MG63 (cell line): ENCODE results near the gene TJP3. TPM values are rescaled to one million over a fixed set of nuclear protein-coding genes. Genes with fewer than 3 reads are reported as not detected.
"Not testable (repeated sequence)": the region's sequence is repeated elsewhere in the genome, so short reads cannot be mapped to it uniquely, and the experiment has no call there.

Experiments used
- DNase-seq: peaks from one replicate; pipeline ENCODE4 v3.0.0-alpha.2; 2020
- H3K27me3 ChIP-seq: fragments of 250-450 bp; sonication (Bioruptor Pico); 2 replicates; pipeline ENCODE4 v1.5.1; 2020; ENCODE audit warnings: mild to moderate bottlenecking, moderate library complexity
- H3K36me3 ChIP-seq: fragments of 250-450 bp; sonication (Bioruptor Pico); 2 replicates; pipeline ENCODE4 v1.5.1; 2020; ENCODE audit warnings: mild to moderate bottlenecking, moderate library complexity
- H3K4me3 ChIP-seq: fragments of 250-450 bp; sonication (Bioruptor Pico); 2 replicates; pipeline ENCODE4 v1.5.1; 2020; ENCODE audit warnings: mild to moderate bottlenecking, moderate library complexity
- H3K9me3 ChIP-seq: fragments of 250-450 bp; sonication (Bioruptor Pico); 2 replicates; pipeline ENCODE4 v1.5.1; 2020; ENCODE audit warnings: mild to moderate bottlenecking, moderate library complexity
- total RNA-seq: library from RNA; depleted of rRNA; stranded (reverse); fragments of >200 nt; shearing (Covaris generic); gene quantifications from 2 replicates; pipeline ENCODE4 v1.2.3, GENCODE V29; 2014; ENCODE audit warnings: low replicate concordance; rRNA removed

TJP3 gene
- total RNA-seq: not detected in 2 replicates

DNA sequence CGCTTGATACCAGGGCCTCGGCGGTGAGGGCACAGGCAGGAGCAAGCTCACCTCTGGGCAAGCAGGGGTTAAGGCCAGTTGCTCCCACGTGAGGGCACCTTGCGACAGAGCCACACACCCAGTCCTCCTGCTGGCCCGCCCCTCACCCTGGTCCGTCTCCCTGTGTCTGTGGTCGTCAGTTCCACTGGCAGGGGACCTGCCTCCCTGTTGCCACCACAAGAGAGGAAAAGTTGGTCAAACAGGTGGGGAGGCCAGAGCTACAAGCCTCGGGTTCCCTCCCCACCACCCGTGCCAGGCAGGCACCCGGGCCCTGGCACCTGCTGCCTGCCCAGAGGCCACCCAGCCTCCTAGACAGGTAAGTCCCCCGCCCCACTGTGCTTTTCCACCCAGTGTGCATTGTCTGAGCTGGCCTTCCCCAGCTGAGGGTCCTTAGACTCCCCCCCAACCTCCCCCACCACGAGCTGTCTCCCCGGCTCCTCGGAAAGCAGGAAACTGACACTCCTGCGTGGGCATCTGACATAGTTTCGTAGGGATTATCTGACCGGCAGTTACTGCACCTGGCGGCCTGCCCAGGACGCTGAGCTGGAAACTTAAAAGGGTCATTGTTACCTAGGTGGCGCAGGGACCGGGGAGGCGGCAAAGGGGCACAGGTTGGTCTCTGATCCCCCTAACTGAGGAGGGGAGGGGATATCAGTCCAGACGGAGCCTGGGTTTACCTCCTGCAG, at the start of gene TJP3:
TSS of gene TJP3 (plus strand) at position 178 of the 725 bp plus-strand sequence. CDS start 20,049 bp downstream, outside the sequence.
- Histone ChIP-seq H3K27me3 (no peaks in the 10 kb centered on the region), H3K4me3 (no peak within 1 kb of the TSS), H3K36me3 (no peaks in the 10 kb centered on the region), H3K9me3 (no peaks in the 10 kb centered on the region)
- peak; percentile 26 for DNase-seq

- DNase-seq: no peak
- no peaks in the 10 kb centered on the region for H3K36me3 ChIP-seq
- no peaks in the 10 kb centered on the region for H3K27me3 ChIP-seq
- H3K4me3 ChIP-seq: no peak overlapping the region
- H3K9me3 ChIP-seq: no peaks in the 10 kb centered on the region
Observed at GRCh38 chr19:3658870-3659745, 49.1 kb upstream of the TJP3 start.

DNA sequence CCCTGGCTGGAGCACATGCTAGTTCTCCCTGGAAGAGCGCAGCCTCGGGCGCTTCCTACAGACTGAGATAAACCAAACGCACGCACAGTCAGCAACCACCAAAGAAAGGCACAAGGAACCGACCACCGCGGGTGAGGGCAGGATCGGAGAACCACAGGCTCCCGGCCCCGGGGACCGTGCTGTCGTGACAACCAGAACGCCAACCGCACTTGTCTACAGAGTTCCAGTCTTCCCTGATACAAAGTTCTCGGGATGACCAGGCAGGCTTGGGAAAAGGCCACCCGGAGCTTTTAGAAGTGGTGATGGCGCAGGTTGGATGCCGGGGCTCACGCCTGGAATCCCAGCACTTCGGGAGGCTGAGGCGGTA, 48.5 kb upstream of the TJP3 start:
- Histone ChIP-seq H3K27me3 (no peaks in the 10 kb centered on the region), H3K9me3 (no peaks in the 10 kb centered on the region), H3K36me3 (no peaks in the 10 kb centered on the region), H3K4me3 (no peak overlapping the region)
- no peak for DNase-seq

GRCh38 chr19:3660493-3661219, 47.5 kb upstream of the TJP3 start:
- Histone ChIP-seq H3K9me3 (no peaks in the 10 kb centered on the region), H3K36me3 (no peaks in the 10 kb centered on the region)

GRCh38 chr19:3661284-3662238, 46.6 kb upstream of the TJP3 start:
- Histone ChIP-seq H3K27me3 (no peaks in the 10 kb centered on the region), H3K36me3 (no peaks in the 10 kb centered on the region), H3K4me3 (no peak overlapping the region), H3K9me3 (no peaks in the 10 kb centered on the region)
- DNase-seq: no peak

More at GRCh38 chr19:3660493-3661219, 47.5 kb upstream of the TJP3 start:
- no peak for DNase-seq
- Histone ChIP-seq H3K4me3 (no peak overlapping the region), H3K27me3 (no peaks in the 10 kb centered on the region)

DNA sequence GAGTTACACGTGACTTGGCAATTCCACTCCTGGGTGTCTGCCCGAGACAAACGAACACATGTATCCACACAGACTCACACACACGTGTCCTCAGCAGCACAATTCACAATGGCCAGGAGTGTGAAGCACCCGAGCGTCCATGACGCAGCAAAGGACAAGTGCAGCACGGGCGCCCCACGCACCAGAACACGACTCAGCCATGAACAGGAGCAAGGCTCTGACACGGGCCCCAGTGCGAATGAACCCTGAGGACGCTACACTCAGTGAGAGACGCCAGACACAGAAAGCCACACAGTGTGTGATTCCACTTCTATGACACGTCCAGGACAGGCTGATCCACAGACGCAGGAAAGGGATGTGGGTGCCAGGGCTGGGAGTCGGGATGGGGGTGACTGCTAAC, 44.3 kb upstream of the TJP3 start:
- Histone ChIP-seq H3K36me3 (no peaks in the 10 kb centered on the region), H3K4me3 (no peak overlapping the region), H3K27me3 (no peaks in the 10 kb centered on the region), H3K9me3 (no peaks in the 10 kb centered on the region)
- DNase-seq: no peak

- Histone ChIP-seq H3K27me3 (no peaks in the 10 kb centered on the region), H3K9me3 (no peaks in the 10 kb centered on the region), H3K36me3 (no peaks in the 10 kb centered on the region), H3K4me3 (no peak overlapping the region)
- no peak for DNase-seq
Observed at GRCh38 chr19:3664879-3665642, 43.1 kb upstream of the TJP3 start.

GRCh38 chr19:3665681-3666544, 42.3 kb upstream of the TJP3 start:
- no peak for DNase-seq
- Histone ChIP-seq H3K4me3 (no peak overlapping the region), H3K9me3 (no peaks in the 10 kb centered on the region), H3K36me3 (no peaks in the 10 kb centered on the region), H3K27me3 (no peaks in the 10 kb centered on the region)

- H3K9me3 ChIP-seq, H3K36me3 ChIP-seq, DNase-seq, H3K4me3 ChIP-seq, H3K27me3 ChIP-seq: not testable (repeated sequence)
Observed at GRCh38 chr19:3666545-3666856, 41.7 kb upstream of the TJP3 start.

- no peak overlapping the region for H3K4me3 ChIP-seq
- H3K9me3 ChIP-seq: no peaks in the 10 kb centered on the region
- H3K27me3 ChIP-seq: no peaks in the 10 kb centered on the region
- no peak for DNase-seq
- no peaks in the 10 kb centered on the region for H3K36me3 ChIP-seq
Observed at GRCh38 chr19:3667037-3667638, 41.0 kb upstream of the TJP3 start.

GRCh38 chr19:3667766-3668165, 40.4 kb upstream of the TJP3 start:
- H3K4me3 ChIP-seq: no peak overlapping the region
- DNase-seq: no peak
- no peaks in the 10 kb centered on the region for H3K36me3 ChIP-seq
- H3K27me3 ChIP-seq: no peaks in the 10 kb centered on the region
- no peaks in the 10 kb centered on the region for H3K9me3 ChIP-seq

DNA sequence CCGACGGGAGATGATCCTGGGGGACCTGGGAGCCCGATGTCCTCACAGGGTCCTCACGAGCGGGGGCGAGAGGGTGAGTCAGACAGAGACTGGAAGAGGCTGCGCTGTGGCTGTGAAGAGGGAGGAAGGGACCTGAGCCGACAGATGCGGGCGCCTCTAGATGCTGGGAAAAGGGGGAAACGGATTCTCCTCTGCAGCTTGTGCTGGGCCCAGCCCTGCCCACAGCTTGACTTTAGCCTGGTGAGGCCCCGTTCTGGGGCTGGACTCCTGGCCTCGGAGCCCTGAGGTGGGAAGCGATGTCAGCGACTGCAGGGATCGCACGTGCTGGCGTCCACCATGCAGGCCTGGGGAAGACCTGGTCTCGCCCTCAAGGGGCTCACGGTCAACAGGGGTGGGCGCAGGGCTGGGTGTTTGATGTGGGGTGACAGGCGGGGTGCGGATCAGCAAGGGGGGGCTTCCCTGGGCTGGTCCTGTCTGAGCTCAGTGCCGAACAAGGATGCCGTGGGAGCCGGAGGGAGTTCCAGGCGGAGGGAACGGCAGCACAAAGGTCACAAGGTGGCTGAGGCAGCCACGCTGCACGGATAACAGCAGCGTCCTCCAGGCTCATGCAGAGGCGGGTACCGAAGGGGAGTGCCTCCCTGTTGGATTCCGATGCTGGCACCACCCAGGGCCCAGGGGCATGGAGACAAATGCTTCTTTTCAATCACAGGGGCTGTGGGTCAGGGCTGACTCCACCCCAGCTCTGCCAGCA, 39.7 kb upstream of the TJP3 start:
- DNase-seq: no peak
- H3K9me3 ChIP-seq: no peaks in the 10 kb centered on the region
- H3K36me3 ChIP-seq: no peaks in the 10 kb centered on the region
- no peak overlapping the region for H3K4me3 ChIP-seq
- no peaks in the 10 kb centered on the region for H3K27me3 ChIP-seq

DNA sequence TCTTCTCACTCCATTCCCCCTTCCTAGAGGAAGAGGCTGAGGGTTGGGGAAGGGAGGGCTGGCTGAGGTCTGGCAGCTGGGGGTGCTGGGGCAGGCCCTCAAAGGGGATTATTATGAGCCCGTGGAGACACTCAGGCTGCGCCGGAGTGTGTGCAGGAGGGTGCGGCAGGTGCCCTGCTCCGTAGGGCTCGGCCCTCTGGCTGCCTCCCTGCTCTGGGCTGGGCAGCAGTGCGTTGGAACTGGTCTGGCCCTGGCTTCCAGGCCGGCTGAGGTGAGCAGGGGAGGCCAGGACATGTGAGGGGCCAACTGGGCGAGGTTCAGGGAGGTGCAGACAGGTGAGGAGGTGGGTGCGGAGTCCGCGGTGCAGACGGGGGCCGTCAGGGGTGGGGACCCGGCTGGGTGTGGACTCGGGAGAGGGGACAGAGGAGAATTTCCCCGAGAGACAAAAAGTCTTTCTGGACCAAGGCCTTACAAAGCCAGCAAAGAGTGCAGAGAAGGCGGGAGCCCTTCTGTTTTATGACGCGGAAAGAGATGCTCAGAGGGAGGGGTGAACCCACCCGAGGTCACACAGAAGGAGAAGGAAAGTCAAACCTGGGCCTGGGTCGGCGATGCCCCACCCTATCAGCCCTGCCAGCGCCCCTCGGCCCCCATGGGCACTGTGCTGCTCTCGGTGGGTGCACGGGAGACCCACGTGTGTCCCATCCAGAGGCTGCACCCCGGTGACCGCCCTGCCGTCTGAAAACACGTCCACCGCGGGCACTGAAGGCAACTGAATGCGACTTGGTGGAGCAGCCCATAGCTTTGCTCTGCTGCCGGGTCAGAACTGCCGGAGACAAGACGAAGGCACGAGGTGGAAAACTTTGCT, 38.9 kb upstream of the TJP3 start:
- DNase-seq: no peak
- Histone ChIP-seq H3K9me3 (no peaks in the 10 kb centered on the region), H3K27me3 (no peaks in the 10 kb centered on the region), H3K4me3 (no peak overlapping the region), H3K36me3 (no peaks in the 10 kb centered on the region)
